Measurements from ENCODE around the gene CGB2.

CGB2 gene

DNA sequence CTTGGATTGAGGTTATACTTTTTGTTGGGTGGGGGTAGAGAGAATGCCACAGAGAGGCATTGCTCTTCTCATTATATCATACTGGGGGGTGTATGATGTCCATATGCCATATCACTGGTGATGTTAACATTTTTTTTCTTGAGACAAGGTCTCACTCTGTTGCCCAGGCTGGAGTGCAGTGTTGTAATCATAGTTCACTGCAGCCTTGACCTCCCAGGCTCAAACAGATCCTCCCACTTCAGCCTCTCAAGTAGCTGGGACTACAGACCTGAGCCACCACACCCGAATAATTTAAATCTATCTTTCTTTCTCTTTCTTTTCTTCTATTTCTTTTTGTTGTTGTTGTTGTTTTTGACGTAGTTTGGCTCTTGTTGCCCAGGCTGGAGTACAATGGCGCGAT, 48.7 kb downstream of the CGB2 start:
- no peak for TF ChIP-seq CTCF (IDR thresholded peaks at IDR 0.05; ENCODE audit: borderline replicate concordance, insufficient read depth, low read depth, low read length)
- H3K4me3 ChIP-seq (ENCODE audit: low read depth, low read length) = no peak overlapping the region

GRCh38 chr19:49081273-49081672, 49.6 kb downstream of the CGB2 start:
- TF ChIP-seq CTCF (IDR thresholded peaks at IDR 0.05; ENCODE audit: borderline replicate concordance, insufficient read depth, low read depth, low read length) = no peak

More at GRCh38 chr19:49081273-49081672, 49.6 kb downstream of the CGB2 start:
- no peak overlapping the region for H3K4me3 ChIP-seq (ENCODE audit: low read depth, low read length)
